GM04503 (cell line): ENCODE measurements around the gene PKD1.

Experiments used
- DNase-seq: peaks from one replicate; pipeline ENCODE4 v3.0.0-alpha.2; 2012; ENCODE audit warnings: low read depth

The PKD1 gene

GRCh38 chr16:2046893-2047329 is 88.8 kb downstream of the PKD1 start:
- DNase-seq: no peak

- DNase-seq: no peak
These were observed 89.5 kb downstream of the PKD1 start for GRCh38 chr16:2045965-2046892.

DNA sequence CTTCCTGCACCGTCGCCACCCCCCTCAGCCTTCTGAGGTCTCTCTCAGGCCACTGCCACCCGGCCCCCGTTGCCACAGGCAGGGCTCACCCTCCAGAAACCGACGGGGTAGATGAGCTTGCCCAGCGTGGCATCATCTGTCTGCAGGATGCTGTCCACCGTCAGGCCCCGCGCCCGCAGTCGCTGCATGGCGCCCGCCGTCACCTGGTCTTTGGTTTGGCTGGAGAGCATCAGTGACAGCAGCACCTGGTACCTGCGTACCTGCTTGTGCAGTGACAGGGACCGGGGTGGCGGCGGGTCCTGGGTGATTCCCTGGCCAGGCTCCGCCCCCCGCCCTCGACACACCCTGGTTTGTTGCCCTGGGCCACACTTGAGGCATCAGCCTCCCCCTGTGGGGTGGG is 91.2 kb downstream of the PKD1 start:
- no peak for DNase-seq

DNA sequence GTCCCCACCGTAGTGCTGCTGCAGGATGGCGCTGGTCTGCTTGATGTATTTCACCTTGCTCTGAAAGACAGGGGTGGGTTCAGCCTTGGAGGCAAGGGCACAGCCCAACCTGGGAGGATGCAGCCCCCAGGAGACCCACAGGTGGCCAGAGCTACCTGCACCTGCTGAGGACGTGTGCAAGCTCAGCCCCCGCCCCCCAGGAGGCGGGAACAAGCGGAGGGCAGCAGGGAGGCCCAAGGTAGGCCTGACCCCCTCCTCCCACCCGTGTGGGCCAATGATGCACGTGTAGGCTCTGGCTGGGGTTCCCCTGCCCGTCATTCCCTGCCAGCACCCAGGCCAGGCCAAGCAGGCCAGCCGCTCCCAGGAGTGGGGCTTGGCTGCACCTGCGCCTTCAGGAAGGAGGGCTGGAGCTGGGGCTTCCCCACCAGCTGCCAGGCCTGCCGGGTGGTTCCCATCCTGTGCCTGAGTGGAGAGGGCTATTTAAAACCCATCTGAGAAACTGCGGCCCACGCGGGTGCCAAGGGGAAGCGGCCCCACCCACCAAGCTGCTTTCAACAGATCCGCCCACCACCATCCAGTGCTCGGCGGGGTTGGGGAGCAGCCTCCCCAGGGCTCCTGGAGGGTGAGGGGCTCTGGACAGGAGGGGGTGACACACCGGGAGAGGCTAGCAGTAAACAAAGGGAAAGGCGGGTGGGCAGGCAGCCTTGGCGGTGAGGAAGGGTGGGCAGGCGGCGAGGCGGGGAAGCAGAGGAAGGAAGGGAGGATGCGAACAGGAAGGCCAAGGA is 91.8 kb downstream of the PKD1 start:
- DNase-seq: no peak

DNA sequence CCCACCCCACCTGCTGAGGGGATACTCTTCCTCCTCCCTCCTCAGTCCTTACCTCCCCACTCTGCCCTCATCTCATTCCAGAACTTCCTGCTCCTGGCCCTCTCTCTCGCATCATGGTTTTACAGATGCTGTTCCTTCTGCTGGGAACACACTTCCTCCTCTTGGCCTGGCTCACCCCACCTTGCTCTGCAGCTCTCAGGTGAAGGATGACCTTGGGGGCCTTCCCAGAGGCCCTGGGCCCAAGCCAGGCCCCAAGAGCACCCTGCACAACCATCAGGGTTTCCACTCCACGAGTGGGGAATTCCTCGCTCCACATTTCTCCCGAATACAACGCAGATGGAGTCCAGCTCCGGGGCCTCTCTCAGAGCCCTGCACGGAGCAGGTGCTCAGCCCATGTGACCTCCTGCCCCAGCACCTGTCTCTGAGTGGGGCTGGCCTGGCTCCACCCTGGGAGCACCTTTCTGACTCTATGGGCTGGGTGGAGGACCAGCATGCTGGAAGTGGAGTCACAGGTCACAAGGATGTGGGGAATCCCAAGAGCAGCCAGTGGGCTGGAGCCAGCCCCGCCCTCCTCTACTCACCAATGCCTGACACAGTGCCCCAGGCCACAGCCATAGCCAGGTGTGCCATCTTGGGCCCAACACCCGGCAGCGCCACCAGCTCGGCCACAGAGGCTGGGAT is 92.6 kb downstream of the PKD1 start:
- no peak for DNase-seq

DNA sequence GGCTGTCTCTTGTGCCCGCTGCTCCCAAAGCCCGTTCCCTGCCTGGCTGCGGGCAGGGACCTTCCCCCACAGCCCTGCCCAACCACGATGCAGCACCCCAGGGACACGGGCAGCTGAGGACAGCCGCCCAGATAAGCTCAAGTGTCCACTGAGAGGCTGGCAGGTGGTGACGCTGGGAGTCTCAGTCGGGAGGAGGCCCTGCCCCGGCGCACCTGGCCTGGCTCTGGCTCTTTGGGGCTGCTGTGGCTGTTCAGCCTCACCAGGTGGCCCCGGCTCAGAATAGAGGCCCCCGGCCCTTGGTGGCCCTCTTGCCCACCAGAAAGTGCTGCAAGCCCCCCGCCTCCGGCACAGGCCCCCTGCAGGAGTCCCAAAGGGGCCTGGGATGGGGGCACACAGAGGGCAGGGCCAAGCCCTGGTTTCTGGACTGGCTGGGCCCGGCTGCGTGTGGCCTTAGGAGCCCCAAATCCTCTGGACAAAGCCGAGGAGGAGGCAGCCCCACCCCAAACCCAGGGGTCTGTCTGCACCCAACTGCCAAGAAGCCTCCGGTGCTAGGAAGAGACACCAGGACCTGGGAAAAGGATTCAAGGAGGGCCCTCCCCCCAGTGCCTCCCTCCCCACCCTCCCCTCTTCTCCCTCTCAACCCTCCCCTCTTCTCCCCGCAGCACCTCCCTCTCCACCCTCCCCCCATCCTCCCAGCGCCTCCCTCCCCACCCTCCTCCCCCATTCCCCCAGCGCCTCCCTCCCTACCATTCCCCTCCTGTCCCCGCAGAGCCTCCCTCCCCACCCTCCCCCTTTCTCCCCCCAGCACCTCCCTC is 93.3 kb downstream of the PKD1 start:
- no peak for DNase-seq

DNA sequence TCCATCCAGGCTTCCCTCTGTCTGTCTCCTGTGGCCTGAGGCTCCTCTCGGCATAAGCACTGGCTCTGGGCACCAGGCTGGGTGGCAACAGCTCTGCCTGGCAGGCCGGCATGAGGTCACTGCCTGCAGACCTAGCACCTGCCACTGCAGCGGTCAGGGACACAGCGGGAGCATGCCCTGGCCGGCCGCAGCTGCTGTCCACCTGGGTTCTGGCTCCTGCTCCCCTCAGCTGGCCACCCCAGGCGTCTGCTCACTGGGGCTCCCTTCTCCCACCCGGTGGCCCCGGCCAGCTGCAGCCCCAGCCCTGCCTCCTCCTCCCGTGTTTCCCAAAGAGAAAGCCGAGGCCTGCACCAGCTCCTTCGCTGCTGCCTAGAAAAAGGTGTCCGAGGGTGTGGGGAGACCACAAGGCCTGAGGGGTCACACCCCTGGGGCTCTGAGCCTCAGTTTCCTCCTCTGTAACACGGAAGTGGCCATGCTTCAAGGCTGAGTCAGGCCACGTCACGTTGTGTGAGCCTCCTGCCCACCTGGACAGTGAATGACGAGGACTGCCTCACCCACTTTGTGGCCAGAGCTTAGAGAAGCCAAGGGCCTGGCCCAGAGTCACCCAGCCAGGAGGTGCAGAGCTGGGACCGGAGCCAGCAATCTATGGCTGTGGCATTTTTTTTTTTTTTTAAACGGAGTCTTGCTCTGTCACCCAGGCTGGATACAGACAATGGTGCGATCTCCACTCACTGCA is 94.7 kb downstream of the PKD1 start:
- no peak for DNase-seq

DNA sequence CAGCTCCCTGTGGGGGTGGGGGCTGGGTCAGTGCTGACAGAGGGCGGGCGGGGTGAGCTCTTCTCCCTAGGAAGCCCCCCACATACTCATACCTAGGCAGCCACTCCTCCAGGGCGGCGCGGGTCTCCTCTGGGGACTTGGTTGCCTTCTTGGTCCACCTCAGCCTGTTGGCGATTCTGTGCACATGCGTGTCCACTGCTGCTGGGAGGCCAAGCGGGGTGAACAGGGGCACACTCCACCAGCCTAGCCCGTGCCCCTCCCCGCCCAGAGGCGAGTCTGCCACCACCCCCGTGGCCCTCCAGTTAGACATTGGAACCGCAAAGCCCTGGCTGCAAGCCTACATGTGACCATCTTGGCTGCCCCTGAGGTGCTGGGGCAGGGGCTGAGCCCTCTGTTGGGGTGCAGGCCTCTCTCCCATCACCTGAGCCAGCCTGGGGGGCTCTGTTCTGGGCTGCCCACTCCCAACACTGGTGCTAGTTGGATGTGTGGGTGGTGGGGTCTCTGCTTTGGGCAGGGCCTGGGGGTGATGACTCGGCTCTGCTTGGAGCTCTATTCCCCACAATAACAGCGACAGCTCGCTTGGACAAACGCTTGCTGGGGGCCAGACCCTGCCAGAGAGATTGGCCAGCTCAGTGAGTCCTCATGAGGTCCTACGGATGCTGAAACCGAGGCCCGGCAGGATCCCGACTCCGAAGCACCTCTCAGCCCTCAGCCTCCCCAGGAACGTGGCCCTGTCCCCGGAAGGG is 95.5 kb downstream of the PKD1 start:
- DNase-seq: no peak

GRCh38 chr16:2039274-2040031 is 96.2 kb downstream of the PKD1 start:
- peak; percentile 69 for DNase-seq
